ENCODE measurements around the gene RIPOR2.

GRCh38 chr6:24981386-24981760 lies 45.6 kb upstream of the RIPOR2 start:
- TF ChIP-seq EZH2 (IDR thresholded peaks at IDR 0.05; ENCODE audit: insufficient read depth, poor library complexity, severe bottlenecking) (no peak), EZH2phosphoT487 (IDR thresholded peaks at IDR 0.05; ENCODE audit: insufficient read depth, low read depth) (no peak)

Measured in GM23248 (cell line).